H9 (cell line): ENCODE data around the gene COQ8B. TPM values are rescaled to one million over a fixed set of nuclear protein-coding genes. Genes with fewer than 3 reads are reported as not detected.

ENCODE experiments used
- DNase-seq: peaks from one replicate; pipeline ENCODE4 v3.0.0-alpha.2; 2017
- H2AFZ ChIP-seq: one replicate; pipeline ENCODE4 v1.6.1; 2013; ENCODE audit warnings: mild to moderate bottlenecking, low read length, control low read depth, moderate library complexity
- H2AK5ac ChIP-seq: 2 replicates; pipeline ENCODE4 v1.6.1; 2013; ENCODE audit warnings: low read length, control low read depth, mixed read lengths; ENCODE audit not compliant: insufficient read length
- H2BK120ac ChIP-seq: one replicate; pipeline ENCODE4 v1.6.1; 2013; ENCODE audit warnings: low read depth, mild to moderate bottlenecking, low read length, control low read depth, inconsistent platforms; ENCODE audit not compliant: poor library complexity, severe bottlenecking
- H2BK12ac ChIP-seq: 2 replicates; pipeline ENCODE4 v1.6.1; 2013; ENCODE audit warnings: low read length, control low read depth, mixed read lengths, low read depth; ENCODE audit not compliant: insufficient read length
- H2BK15ac ChIP-seq: 2 replicates; pipeline ENCODE4 v1.6.1; 2013; ENCODE audit warnings: low read depth, low read length, control low read depth
- H2BK20ac ChIP-seq: one replicate; pipeline ENCODE4 v1.6.1; 2013; ENCODE audit warnings: low read depth, mild to moderate bottlenecking, low read length, control low read depth, inconsistent platforms; ENCODE audit not compliant: poor library complexity, severe bottlenecking
- H2BK5ac ChIP-seq: 2 replicates; pipeline ENCODE4 v1.6.1; 2013; ENCODE audit warnings: low read length, control low read depth, mixed read lengths; ENCODE audit not compliant: insufficient read length
- H3K14ac ChIP-seq: 2 replicates; pipeline ENCODE4 v1.6.1; 2013; ENCODE audit warnings: low read length, control low read depth; ENCODE audit not compliant: insufficient read depth
- H3K18ac ChIP-seq: 2 replicates; pipeline ENCODE4 v1.6.1; 2013; ENCODE audit warnings: low read depth, mild to moderate bottlenecking, mixed read lengths, low read length, control low read depth; ENCODE audit not compliant: insufficient read length
- H3K23ac ChIP-seq: 2 replicates; pipeline ENCODE4 v1.6.1; 2013; ENCODE audit warnings: low read length, control low read depth, mixed read lengths, low read depth; ENCODE audit not compliant: insufficient read length
- H3K23me2 ChIP-seq: 2 replicates; pipeline ENCODE4 v1.6.1; 2013; ENCODE audit warnings: low read depth, mild to moderate bottlenecking, mixed read lengths, low read length, control low read depth; ENCODE audit not compliant: insufficient read length, poor library complexity, severe bottlenecking
- H3K27ac ChIP-seq: 2 replicates; pipeline ENCODE4 v1.5.1; 2013; ENCODE audit warnings: low read length, control low read depth, mixed read lengths, low read depth; ENCODE audit not compliant: insufficient read length
- H3K27me3 ChIP-seq: 2 replicates; pipeline ENCODE4 v1.6.1; 2013; ENCODE audit warnings: low read length, control low read depth, inconsistent platforms; ENCODE audit not compliant: insufficient read depth
- H3K4ac ChIP-seq: 2 replicates; pipeline ENCODE4 v1.6.1; 2013; ENCODE audit warnings: low read depth, mild to moderate bottlenecking, control low read depth, inconsistent platforms, low read length, moderate library complexity
- H3K4me1 ChIP-seq: 2 replicates; pipeline ENCODE4 v1.6.1; 2013; ENCODE audit warnings: low read length, control low read depth, inconsistent platforms; ENCODE audit not compliant: insufficient read depth
- H3K4me2 ChIP-seq: 2 replicates; pipeline ENCODE4 v1.6.1; 2013; ENCODE audit warnings: low read length, control low read depth, mixed read lengths; ENCODE audit not compliant: insufficient read length, insufficient read depth
- H3K56ac ChIP-seq: 2 replicates; pipeline ENCODE4 v1.6.1; 2013; ENCODE audit warnings: low read depth, mild to moderate bottlenecking, mixed read lengths, low read length, control low read depth; ENCODE audit not compliant: insufficient read length
- H3K79me1 ChIP-seq: 2 replicates; pipeline ENCODE4 v1.6.1; 2013; ENCODE audit warnings: low read depth, mild to moderate bottlenecking, moderate library complexity, low read length, control low read depth, inconsistent platforms; ENCODE audit not compliant: insufficient read depth, poor library complexity, severe bottlenecking
- H3K79me2 ChIP-seq: 2 replicates; pipeline ENCODE4 v1.6.1; 2013; ENCODE audit warnings: low read length, control low read depth, inconsistent platforms; ENCODE audit not compliant: insufficient read depth
- H3K9ac ChIP-seq: 2 replicates; pipeline ENCODE4 v1.6.1; 2013; ENCODE audit warnings: low read length, control low read depth, mixed read lengths; ENCODE audit not compliant: insufficient read length; ENCODE audit errors: extremely low read depth
- H3K9me3 ChIP-seq: one replicate; pipeline ENCODE4 v1.6.1; 2013; ENCODE audit warnings: low read depth, low read length, inconsistent platforms; ENCODE audit not compliant: control insufficient read depth
- H3T11ph ChIP-seq: one replicate; pipeline ENCODE4 v1.6.1; 2013; ENCODE audit warnings: mild to moderate bottlenecking, low read length, control low read depth, inconsistent platforms
- H4K20me1 ChIP-seq: one replicate; pipeline ENCODE4 v1.6.1; 2013; ENCODE audit not compliant: control insufficient read depth, insufficient read length, insufficient read depth
- H4K5ac ChIP-seq: 2 replicates; pipeline ENCODE4 v1.6.1; 2013; ENCODE audit warnings: low read depth, mild to moderate bottlenecking, mixed read lengths, low read length, control low read depth; ENCODE audit not compliant: insufficient read length
- H4K8ac ChIP-seq: replicated peaks from 2 replicates; pipeline ENCODE4 v1.6.1; 2013; ENCODE audit warnings: low read length, control low read depth, mixed read lengths, low read depth; ENCODE audit not compliant: insufficient read length
- H4K91ac ChIP-seq: 2 replicates; pipeline ENCODE4 v1.6.1; 2013; ENCODE audit warnings: low read depth, mild to moderate bottlenecking, moderate library complexity, mixed read lengths, low read length, control low read depth; ENCODE audit not compliant: insufficient read length
- H3K27ac Mint-ChIP-seq, 3 experiments: 2 replicates in 2 of 3; 3 replicates in 1 of 3; pipeline ENCODE4 v1.8.0; 2020 to 2021; ENCODE audit warnings: mixed read lengths in 3 of 3, mild to moderate bottlenecking in 1 of 3, moderate library complexity in 1 of 3
- H3K27me3 Mint-ChIP-seq: 2 replicates; pipeline ENCODE4 v1.8.0; 2021; ENCODE audit warnings: low read depth, mild to moderate bottlenecking, moderate library complexity, mixed read lengths
- H3K36me3 Mint-ChIP-seq, 3 experiments: 2 replicates in 2 of 3; 3 replicates in 1 of 3; pipeline ENCODE4 v1.8.0; 2020 to 2021; ENCODE audit warnings: low read depth in 3 of 3, mixed read lengths in 3 of 3; ENCODE audit not compliant: insufficient read depth in 1 of 3
- H3K4me1 Mint-ChIP-seq, 2 experiments: 2 replicates each; pipeline ENCODE4 v1.8.0; 2020; ENCODE audit warnings: mixed read lengths in 2 of 2
- H3K4me3 Mint-ChIP-seq, 2 experiments: 2 replicates in 1 of 2; 3 replicates in 1 of 2; pipeline ENCODE4 v1.8.0; 2020 to 2021; ENCODE audit warnings: mild to moderate bottlenecking in 2 of 2, mixed read lengths in 2 of 2, moderate library complexity in 1 of 2
- H3K9me3 Mint-ChIP-seq, 2 experiments: 2 replicates in 1 of 2; 3 replicates in 1 of 2; pipeline ENCODE4 v1.8.0; 2020; ENCODE audit warnings: mild to moderate bottlenecking in 2 of 2, mixed read lengths in 2 of 2, moderate library complexity in 1 of 2
- WGBS: extraction: QIAGEN DNeasy Blood & Tissue Kit; methylation state at CpG from one replicate; pipeline ENCODE4 v1.1.7; 2013; ENCODE audit warnings: missing lambda C conversion rate, low lambda C conversion rate, mixed read lengths; ENCODE audit not compliant: insufficient read length; ENCODE audit errors: extremely low coverage; 5-methylcytosine and 5-hydroxymethylcytosine counted together
- total RNA-seq: library from RNA; stranded (reverse); gene quantifications from 2 replicates; pipeline ENCODE4 v1.2.1, GENCODE V29; 2021
- TF ChIP-seq, protein P1 (sequence below): fragments of 200-600 bp; sonication (generic); conservative IDR thresholded peaks from 3 replicates; pipeline ENCODE4 v1.8.0; 2021; ENCODE audit warnings: antibody characterized with exemption, mild to moderate bottlenecking

COQ8B gene
- total RNA-seq, 1 experiment from 2014 or later = 40.5 TPM

DNA sequence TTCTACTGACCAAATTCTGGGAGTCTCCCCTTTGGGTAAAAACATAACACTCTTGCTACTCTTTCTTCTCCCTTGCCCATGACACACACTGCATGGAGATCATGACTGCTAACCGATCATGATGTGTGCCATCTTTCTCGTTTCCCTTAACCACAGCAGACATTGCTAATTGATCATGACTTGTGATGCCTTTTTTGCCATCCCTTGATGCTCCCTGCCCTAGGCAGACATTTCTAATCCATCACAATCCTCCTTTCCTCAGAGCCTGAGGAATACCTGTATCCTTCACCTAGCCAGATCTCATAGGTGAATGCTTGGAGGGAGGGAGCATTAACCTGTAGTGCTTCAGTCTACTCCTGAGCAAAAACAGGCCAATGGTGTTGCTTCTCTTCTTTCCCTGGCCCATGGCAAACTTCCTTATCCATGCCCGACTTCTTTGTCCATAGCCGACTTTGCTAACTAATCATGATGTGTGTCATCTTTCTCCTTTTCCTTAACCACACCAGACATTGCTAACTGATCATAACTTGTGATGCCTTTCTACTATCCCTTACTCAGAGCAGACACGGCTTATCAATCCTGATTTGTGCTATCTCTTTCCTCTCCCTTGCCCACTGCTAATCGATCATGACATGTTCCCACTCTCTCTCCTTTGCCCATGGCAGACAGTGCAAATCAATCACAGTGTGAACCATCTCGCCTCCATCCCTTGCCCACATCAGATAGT, 44.0 kb downstream of the COQ8B start:
- Mint-ChIP-seq H3K4me3 (no peak overlapping the region), H3K27me3 (no peaks in the 10 kb centered on the region; the same call in 1 of the 2 replicates), H3K36me3 (peaks cover 20 to 48% (median 44%) of the 10 kb centered on the region in 3 experiments), H3K4me1 (no peaks in the 10 kb centered on the region), H3K9me3 (no peaks in the 10 kb centered on the region), H3K27ac (no peak overlapping the region)
- Histone ChIP-seq H4K20me1 (no peaks in the 10 kb centered on the region), H3K14ac (no peak overlapping the region), H2AFZ (no peak overlapping the region), H4K91ac (no peak overlapping the region), H3K18ac (no peak overlapping the region), H2BK15ac (no peak overlapping the region), H2AK5ac (no peak overlapping the region), H2BK120ac (no peak overlapping the region), H3T11ph (no peak overlapping the region), H3K9ac (no peak overlapping the region), H2BK12ac (no peak overlapping the region), H3K4me2 (no peak overlapping the region), H3K27ac (no peak overlapping the region), H3K9me3 (no peaks in the 10 kb centered on the region), H3K23ac (no peak overlapping the region), H3K4me1 (no peaks in the 10 kb centered on the region), H3K79me2 (no peaks in the 10 kb centered on the region), H3K56ac (no peak overlapping the region), H4K8ac (no peak overlapping the region), H3K23me2 (no peaks in the 10 kb centered on the region), H2BK5ac (no peak overlapping the region), H3K27me3 (no peaks in the 10 kb centered on the region), H4K5ac (no peak overlapping the region), H3K79me1 (no peaks in the 10 kb centered on the region), H3K4ac (no peak overlapping the region), H2BK20ac (no peak overlapping the region)
- TF ChIP-seq, protein P1, sequence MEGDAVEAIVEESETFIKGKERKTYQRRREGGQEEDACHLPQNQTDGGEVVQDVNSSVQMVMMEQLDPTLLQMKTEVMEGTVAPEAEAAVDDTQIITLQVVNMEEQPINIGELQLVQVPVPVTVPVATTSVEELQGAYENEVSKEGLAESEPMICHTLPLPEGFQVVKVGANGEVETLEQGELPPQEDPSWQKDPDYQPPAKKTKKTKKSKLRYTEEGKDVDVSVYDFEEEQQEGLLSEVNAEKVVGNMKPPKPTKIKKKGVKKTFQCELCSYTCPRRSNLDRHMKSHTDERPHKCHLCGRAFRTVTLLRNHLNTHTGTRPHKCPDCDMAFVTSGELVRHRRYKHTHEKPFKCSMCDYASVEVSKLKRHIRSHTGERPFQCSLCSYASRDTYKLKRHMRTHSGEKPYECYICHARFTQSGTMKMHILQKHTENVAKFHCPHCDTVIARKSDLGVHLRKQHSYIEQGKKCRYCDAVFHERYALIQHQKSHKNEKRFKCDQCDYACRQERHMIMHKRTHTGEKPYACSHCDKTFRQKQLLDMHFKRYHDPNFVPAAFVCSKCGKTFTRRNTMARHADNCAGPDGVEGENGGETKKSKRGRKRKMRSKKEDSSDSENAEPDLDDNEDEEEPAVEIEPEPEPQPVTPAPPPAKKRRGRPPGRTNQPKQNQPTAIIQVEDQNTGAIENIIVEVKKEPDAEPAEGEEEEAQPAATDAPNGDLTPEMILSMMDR = no peak
- WGBS = no CpG with 5 or more reads among the region's 7 CpGs
- no peak for DNase-seq
